ENCODE measurements around the gene SPAG4. TPM values are rescaled to one million over a fixed set of nuclear protein-coding genes. Genes with fewer than 3 reads are reported as not detected.

SPAG4 gene
- total RNA-seq, 1 donor: 4.0 TPM

DNA sequence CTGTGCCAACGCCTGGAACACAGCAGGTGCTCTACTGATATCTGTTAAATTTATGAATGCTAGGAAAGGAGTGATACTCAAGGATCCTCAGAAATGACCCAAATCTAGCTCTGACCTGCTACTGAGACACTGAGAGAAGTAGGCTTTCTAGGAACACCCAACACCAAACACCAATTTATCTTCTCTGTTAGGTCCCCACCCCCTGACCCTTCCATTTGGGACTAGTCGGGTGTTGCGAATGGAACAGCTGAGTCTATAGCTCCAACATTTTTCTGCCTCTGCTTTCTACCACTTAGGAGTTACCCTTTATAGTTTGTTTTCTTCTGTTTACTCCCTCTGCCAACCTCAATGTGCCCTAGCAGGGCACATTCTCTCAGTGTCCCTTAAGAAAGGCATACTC, 25.1 kb downstream of the SPAG4 start:
- H3K4me1 ChIP-seq (ENCODE audit: insufficient read depth, low read length): peaks cover 8% of the 10 kb centered on the region
- no peak overlapping the region for H3K4me2 ChIP-seq (ENCODE audit: insufficient read depth, low read length)
- TF ChIP-seq CTCF (IDR thresholded peaks at IDR 0.05; ENCODE audit: extremely low read depth, low read depth, low read length): no peak
- no peaks in the 10 kb centered on the region for H3K9me3 ChIP-seq (ENCODE audit: low read depth, low read length)
- no peak for DNase-seq (ENCODE audit: insufficient read length, low spot score, missing footprints)
- no peak overlapping the region for H3K4me3 ChIP-seq (ENCODE audit: insufficient read depth, low read length)
- H3K79me2 ChIP-seq (ENCODE audit: insufficient read depth, low read length): peaks cover 99% of the 10 kb centered on the region
- no peaks in the 10 kb centered on the region for H3K36me3 ChIP-seq (ENCODE audit: insufficient read depth, low read length)
- H4K20me1 ChIP-seq (ENCODE audit: insufficient read depth, low read length): peaks cover 58% of the 10 kb centered on the region
- no peaks in the 10 kb centered on the region for H3K27me3 ChIP-seq (ENCODE audit: insufficient read depth, low read length)
- no peak overlapping the region for H2AFZ ChIP-seq (ENCODE audit: low read length)
- no peak overlapping the region for H3K27ac ChIP-seq (ENCODE audit: low read depth, low read length)

DNA sequence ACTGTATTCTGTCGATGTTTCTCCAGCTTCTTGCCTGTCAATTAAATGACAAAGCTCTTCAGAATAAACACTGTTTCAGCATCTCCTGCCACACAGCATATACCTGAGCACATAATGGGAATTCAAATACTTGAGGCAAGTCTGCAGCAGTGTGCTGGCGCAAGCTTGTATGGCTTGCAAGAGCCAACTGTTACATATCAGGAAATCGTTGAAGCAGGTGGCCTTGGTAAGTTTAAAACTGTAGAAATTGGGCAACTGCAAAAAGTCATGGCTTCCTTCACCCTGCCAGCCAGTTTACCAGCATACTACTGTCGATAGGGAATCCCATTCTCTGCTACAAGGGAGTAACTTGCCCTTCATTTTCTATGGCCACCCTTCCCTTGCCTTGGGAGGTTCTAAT, 26.1 kb downstream of the SPAG4 start:
- Histone ChIP-seq H3K27ac (ENCODE audit: low read depth, low read length) (no peak overlapping the region), H4K20me1 (ENCODE audit: insufficient read depth, low read length) (peaks cover 57% of the 10 kb centered on the region), H3K4me3 (ENCODE audit: insufficient read depth, low read length) (no peak overlapping the region), H3K27me3 (ENCODE audit: insufficient read depth, low read length) (no peaks in the 10 kb centered on the region), H2AFZ (ENCODE audit: low read length) (no peak overlapping the region), H3K4me1 (ENCODE audit: insufficient read depth, low read length) (peaks cover 8% of the 10 kb centered on the region), H3K79me2 (ENCODE audit: insufficient read depth, low read length) (peaks cover 99% of the 10 kb centered on the region), H3K4me2 (ENCODE audit: insufficient read depth, low read length) (no peak overlapping the region), H3K9me3 (ENCODE audit: low read depth, low read length) (no peaks in the 10 kb centered on the region), H3K36me3 (ENCODE audit: insufficient read depth, low read length) (no peaks in the 10 kb centered on the region)
- DNase-seq (ENCODE audit: insufficient read length, low spot score, missing footprints): no peak
- no peak for TF ChIP-seq CTCF (IDR thresholded peaks at IDR 0.05; ENCODE audit: extremely low read depth, low read depth, low read length)

- DNase-seq (ENCODE audit: insufficient read length, low spot score, missing footprints): no peak
- Histone ChIP-seq H2AFZ (ENCODE audit: low read length) (no peak overlapping the region), H3K27me3 (ENCODE audit: insufficient read depth, low read length) (no peaks in the 10 kb centered on the region), H3K36me3 (ENCODE audit: insufficient read depth, low read length) (no peaks in the 10 kb centered on the region), H3K27ac (ENCODE audit: low read depth, low read length) (no peak overlapping the region), H3K4me3 (ENCODE audit: insufficient read depth, low read length) (no peak overlapping the region), H3K79me2 (ENCODE audit: insufficient read depth, low read length) (peaks cover 96% of the 10 kb centered on the region), H3K4me2 (ENCODE audit: insufficient read depth, low read length) (no peak overlapping the region), H3K9me3 (ENCODE audit: low read depth, low read length) (no peaks in the 10 kb centered on the region), H4K20me1 (ENCODE audit: insufficient read depth, low read length) (peaks cover 47% of the 10 kb centered on the region), H3K4me1 (ENCODE audit: insufficient read depth, low read length) (peaks cover under 1% of the 10 kb centered on the region)
- TF ChIP-seq CTCF (IDR thresholded peaks at IDR 0.05; ENCODE audit: extremely low read depth, low read depth, low read length): no peak
Measured at GRCh38 chr20:35643045-35643444, 27.4 kb downstream of the SPAG4 start.

DNA sequence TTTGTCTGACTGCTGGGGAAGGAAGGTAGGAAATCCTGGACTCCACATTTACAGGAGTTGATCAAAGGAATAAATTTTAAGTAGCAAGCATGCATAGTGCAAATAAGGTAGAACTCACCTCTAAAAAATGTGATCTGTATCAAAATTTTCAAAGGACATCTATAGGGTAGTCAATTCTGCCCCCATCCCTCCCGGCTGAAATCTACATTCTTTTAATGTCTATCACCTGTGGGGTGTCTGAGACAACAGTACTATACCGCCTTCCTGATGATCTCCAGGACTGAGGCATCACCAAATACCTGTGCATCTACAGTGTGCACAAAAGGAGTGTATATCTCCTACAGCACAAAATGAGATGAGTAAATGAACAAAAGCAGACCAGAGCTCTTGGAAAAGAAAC, 29.2 kb downstream of the SPAG4 start:
- TF ChIP-seq CTCF (IDR thresholded peaks at IDR 0.05; ENCODE audit: extremely low read depth, low read depth, low read length): no peak
- no peaks in the 10 kb centered on the region for H3K4me1 ChIP-seq (ENCODE audit: insufficient read depth, low read length)
- H3K27me3 ChIP-seq (ENCODE audit: insufficient read depth, low read length): no peaks in the 10 kb centered on the region
- no peaks in the 10 kb centered on the region for H3K36me3 ChIP-seq (ENCODE audit: insufficient read depth, low read length)
- H3K4me2 ChIP-seq (ENCODE audit: insufficient read depth, low read length): no peak overlapping the region
- no peak overlapping the region for H3K4me3 ChIP-seq (ENCODE audit: insufficient read depth, low read length)
- no peak overlapping the region for H2AFZ ChIP-seq (ENCODE audit: low read length)
- peaks cover 96% of the 10 kb centered on the region for H3K79me2 ChIP-seq (ENCODE audit: insufficient read depth, low read length)
- H4K20me1 ChIP-seq (ENCODE audit: insufficient read depth, low read length): peaks cover 58% of the 10 kb centered on the region
- no peaks in the 10 kb centered on the region for H3K9me3 ChIP-seq (ENCODE audit: low read depth, low read length)
- DNase-seq (ENCODE audit: insufficient read length, low spot score, missing footprints): no peak
- H3K27ac ChIP-seq (ENCODE audit: low read depth, low read length): no peak overlapping the region

All from osteoblast (primary cell).